GM12878 (cell line): Measurements from ENCODE around the gene TXNDC17. TPM values are rescaled to one million over a fixed set of nuclear protein-coding genes. Genes with fewer than 3 reads are reported as not detected.

Experiments
- CREB1 ChIP-seq: IDR thresholded peaks from 2 replicates; pipeline ENCODE4 v1.6.1; 2012; ENCODE audit warnings: low read depth, mild to moderate bottlenecking, inconsistent platforms
- MEF2B ChIP-seq: fragments of 450-650 bp; IDR thresholded peaks from 2 replicates; pipeline ENCODE4 v1.6.1; 2018; ENCODE audit warnings: mild to moderate bottlenecking, moderate library complexity; ENCODE audit not compliant: partially characterized antibody, poor library complexity, severe bottlenecking
- RB1 ChIP-seq: fragments of 450-650 bp; formaldehyde crosslinking; IDR thresholded peaks from 2 replicates; pipeline ENCODE4 v1.6.1; 2017; ENCODE audit warnings: mild to moderate bottlenecking, borderline replicate concordance
- polyA plus RNA-seq, 11 experiments: library from polyadenylated mRNA; depleted of rRNA in 4 of 11; unstranded in 6 of 11; stranded (reverse) in 5 of 11; fragments of >200 nt; fragmentation: Nextera tagmentation in 4 of 11; fragmentation: Illumina TruSeq in 1 of 11; extraction: Ambion mirVana in 4 of 11; extraction: Trizol in 1 of 11; gene quantifications; 1 replicate in 1 of 11; 2 replicates in 10 of 11; pipeline versions ENCODE4 v1.2.1 to v1.2.3, GENCODE V29; 2011 to 2016; ENCODE audit warnings: inconsistent platforms in 2 of 11, missing spikeins in 2 of 11, low read depth in 1 of 11
- total RNA-seq, 4 experiments: library from RNA; depleted of rRNA in 3 of 4; stranded (reverse); fragments of >200 nt in 3 of 4; fragmentation: Illumina TruSeq in 1 of 4; extraction: Trizol in 1 of 4; gene quantifications; 2 replicates each; pipeline versions ENCODE4 v1.2.1 to v1.2.3, GENCODE V29; 2013 to 2021
- TF ChIP-seq, protein P1 (sequence below): IDR thresholded peaks from 2 replicates; pipeline ENCODE4 v1.6.1; 2012; ENCODE audit warnings: improper control_type of control experiment, low read depth, low read length; ENCODE audit not compliant: insufficient replicate concordance
- TF ChIP-seq, protein P2 (sequence below): fragments of 450-650 bp; formaldehyde crosslinking; IDR thresholded peaks from 2 replicates; pipeline ENCODE4 v1.5.0; 2022; ENCODE audit warnings: mild to moderate bottlenecking, missing genetic modification characterization
- TF ChIP-seq, protein P3 (sequence below): fragments of 450-650 bp; IDR thresholded peaks from 2 replicates; pipeline ENCODE4 v1.6.1; 2014; ENCODE audit warnings: mild to moderate bottlenecking
- TF ChIP-seq, protein P4 (sequence below): fragments of 450-650 bp; IDR thresholded peaks from 2 replicates; pipeline ENCODE4 v1.6.1; 2017; ENCODE audit warnings: mild to moderate bottlenecking, low read depth, inconsistent platforms; ENCODE audit not compliant: poor library complexity, severe bottlenecking

Gene TXNDC17
- total and polyA plus RNA-seq, 10 of the 15 experiments (the other 5 are each of a cell fraction or from before 2014, with no cell fraction given) = 124 to 957 (median 216) TPM

DNA sequence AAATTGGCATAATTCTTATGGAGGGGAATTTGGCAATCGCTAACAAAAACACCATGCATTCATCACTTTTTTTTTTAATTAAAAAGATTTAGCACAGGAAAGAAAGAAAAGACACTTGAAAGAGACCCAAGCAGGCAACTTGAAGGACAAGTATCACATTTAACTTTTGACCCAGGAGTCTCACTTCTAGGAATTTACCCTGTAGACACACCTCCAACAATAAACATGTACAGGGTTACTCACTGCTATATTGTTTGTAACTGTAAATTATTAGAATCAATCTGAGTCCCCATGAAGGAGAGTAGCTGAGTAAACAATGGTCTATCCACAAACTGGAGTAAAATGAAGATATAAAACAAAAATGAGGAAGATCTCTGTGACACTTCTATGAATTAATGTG lies 10.5 kb upstream of the TXNDC17 start (continued):
- TF ChIP-seq, protein P1, sequence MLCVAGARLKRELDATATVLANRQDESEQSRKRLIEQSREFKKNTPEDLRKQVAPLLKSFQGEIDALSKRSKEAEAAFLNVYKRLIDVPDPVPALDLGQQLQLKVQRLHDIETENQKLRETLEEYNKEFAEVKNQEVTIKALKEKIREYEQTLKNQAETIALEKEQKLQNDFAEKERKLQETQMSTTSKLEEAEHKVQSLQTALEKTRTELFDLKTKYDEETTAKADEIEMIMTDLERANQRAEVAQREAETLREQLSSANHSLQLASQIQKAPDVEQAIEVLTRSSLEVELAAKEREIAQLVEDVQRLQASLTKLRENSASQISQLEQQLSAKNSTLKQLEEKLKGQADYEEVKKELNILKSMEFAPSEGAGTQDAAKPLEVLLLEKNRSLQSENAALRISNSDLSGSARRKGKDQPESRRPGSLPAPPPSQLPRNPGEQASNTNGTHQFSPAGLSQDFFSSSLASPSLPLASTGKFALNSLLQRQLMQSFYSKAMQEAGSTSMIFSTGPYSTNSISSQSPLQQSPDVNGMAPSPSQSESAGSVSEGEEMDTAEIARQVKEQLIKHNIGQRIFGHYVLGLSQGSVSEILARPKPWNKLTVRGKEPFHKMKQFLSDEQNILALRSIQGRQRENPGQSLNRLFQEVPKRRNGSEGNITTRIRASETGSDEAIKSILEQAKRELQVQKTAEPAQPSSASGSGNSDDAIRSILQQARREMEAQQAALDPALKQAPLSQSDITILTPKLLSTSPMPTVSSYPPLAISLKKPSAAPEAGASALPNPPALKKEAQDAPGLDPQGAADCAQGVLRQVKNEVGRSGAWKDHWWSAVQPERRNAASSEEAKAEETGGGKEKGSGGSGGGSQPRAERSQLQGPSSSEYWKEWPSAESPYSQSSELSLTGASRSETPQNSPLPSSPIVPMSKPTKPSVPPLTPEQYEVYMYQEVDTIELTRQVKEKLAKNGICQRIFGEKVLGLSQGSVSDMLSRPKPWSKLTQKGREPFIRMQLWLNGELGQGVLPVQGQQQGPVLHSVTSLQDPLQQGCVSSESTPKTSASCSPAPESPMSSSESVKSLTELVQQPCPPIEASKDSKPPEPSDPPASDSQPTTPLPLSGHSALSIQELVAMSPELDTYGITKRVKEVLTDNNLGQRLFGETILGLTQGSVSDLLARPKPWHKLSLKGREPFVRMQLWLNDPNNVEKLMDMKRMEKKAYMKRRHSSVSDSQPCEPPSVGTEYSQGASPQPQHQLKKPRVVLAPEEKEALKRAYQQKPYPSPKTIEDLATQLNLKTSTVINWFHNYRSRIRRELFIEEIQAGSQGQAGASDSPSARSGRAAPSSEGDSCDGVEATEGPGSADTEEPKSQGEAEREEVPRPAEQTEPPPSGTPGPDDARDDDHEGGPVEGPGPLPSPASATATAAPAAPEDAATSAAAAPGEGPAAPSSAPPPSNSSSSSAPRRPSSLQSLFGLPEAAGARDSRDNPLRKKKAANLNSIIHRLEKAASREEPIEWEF = no peak
- TF ChIP-seq, protein P2, sequence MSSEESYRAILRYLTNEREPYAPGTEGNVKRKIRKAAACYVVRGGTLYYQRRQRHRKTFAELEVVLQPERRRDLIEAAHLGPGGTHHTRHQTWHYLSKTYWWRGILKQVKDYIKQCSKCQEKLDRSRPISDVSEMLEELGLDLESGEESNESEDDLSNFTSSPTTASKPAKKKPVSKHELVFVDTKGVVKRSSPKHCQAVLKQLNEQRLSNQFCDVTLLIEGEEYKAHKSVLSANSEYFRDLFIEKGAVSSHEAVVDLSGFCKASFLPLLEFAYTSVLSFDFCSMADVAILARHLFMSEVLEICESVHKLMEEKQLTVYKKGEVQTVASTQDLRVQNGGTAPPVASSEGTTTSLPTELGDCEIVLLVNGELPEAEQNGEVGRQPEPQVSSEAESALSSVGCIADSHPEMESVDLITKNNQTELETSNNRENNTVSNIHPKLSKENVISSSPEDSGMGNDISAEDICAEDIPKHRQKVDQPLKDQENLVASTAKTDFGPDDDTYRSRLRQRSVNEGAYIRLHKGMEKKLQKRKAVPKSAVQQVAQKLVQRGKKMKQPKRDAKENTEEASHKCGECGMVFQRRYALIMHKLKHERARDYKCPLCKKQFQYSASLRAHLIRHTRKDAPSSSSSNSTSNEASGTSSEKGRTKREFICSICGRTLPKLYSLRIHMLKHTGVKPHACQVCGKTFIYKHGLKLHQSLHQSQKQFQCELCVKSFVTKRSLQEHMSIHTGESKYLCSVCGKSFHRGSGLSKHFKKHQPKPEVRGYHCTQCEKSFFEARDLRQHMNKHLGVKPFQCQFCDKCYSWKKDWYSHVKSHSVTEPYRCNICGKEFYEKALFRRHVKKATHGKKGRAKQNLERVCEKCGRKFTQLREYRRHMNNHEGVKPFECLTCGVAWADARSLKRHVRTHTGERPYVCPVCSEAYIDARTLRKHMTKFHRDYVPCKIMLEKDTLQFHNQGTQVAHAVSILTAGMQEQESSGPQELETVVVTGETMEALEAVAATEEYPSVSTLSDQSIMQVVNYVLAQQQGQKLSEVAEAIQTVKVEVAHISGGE (CRISPR knock-in tag) = no peak
- TF ChIP-seq MEF2B (no peak), RB1 (no peak), CREB1 (no peak)
- TF ChIP-seq, protein P3, sequence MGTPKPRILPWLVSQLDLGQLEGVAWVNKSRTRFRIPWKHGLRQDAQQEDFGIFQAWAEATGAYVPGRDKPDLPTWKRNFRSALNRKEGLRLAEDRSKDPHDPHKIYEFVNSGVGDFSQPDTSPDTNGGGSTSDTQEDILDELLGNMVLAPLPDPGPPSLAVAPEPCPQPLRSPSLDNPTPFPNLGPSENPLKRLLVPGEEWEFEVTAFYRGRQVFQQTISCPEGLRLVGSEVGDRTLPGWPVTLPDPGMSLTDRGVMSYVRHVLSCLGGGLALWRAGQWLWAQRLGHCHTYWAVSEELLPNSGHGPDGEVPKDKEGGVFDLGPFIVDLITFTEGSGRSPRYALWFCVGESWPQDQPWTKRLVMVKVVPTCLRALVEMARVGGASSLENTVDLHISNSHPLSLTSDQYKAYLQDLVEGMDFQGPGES = no peak
- TF ChIP-seq, protein P4, sequence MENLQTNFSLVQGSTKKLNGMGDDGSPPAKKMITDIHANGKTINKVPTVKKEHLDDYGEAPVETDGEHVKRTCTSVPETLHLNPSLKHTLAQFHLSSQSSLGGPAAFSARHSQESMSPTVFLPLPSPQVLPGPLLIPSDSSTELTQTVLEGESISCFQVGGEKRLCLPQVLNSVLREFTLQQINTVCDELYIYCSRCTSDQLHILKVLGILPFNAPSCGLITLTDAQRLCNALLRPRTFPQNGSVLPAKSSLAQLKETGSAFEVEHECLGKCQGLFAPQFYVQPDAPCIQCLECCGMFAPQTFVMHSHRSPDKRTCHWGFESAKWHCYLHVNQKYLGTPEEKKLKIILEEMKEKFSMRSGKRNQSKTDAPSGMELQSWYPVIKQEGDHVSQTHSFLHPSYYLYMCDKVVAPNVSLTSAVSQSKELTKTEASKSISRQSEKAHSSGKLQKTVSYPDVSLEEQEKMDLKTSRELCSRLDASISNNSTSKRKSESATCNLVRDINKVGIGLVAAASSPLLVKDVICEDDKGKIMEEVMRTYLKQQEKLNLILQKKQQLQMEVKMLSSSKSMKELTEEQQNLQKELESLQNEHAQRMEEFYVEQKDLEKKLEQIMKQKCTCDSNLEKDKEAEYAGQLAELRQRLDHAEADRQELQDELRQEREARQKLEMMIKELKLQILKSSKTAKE = no peak
